Skeletal muscle satellite cell (primary cell): Measurements from ENCODE around the gene UCN.
"Not testable (repeated sequence)": the region's sequence is repeated elsewhere in the genome, so short reads cannot be mapped to it uniquely, and the experiment has no call there.

Experiments
- H3K27me3 ChIP-seq: 2 replicates; pipeline ENCODE4 v1.7.0; 2013; ENCODE audit warnings: low read length; ENCODE audit not compliant: control insufficient read depth, insufficient read depth
- H3K36me3 ChIP-seq: 2 replicates; pipeline ENCODE4 v1.7.0; 2013; ENCODE audit warnings: mild to moderate bottlenecking, control low read depth, low read length; ENCODE audit not compliant: insufficient read depth
- H3K4me1 ChIP-seq: 2 replicates; pipeline ENCODE4 v1.7.0; 2013; ENCODE audit warnings: low read length; ENCODE audit not compliant: control insufficient read depth, insufficient read depth
- H3K4me2 ChIP-seq: 2 replicates; pipeline ENCODE4 v1.7.0; 2013; ENCODE audit warnings: mild to moderate bottlenecking, low read length
- H3K4me3 ChIP-seq: 2 replicates; pipeline ENCODE4 v1.7.0; 2013; ENCODE audit warnings: low read length
- H3K9ac ChIP-seq: 2 replicates; pipeline ENCODE4 v1.7.0; 2013; ENCODE audit warnings: mild to moderate bottlenecking, low read depth, low read length, moderate library complexity
- H3K9me3 ChIP-seq: replicated peaks from 2 replicates; pipeline ENCODE4 v1.7.0; 2013; ENCODE audit warnings: mild to moderate bottlenecking, control low read depth, low read length

UCN gene

DNA sequence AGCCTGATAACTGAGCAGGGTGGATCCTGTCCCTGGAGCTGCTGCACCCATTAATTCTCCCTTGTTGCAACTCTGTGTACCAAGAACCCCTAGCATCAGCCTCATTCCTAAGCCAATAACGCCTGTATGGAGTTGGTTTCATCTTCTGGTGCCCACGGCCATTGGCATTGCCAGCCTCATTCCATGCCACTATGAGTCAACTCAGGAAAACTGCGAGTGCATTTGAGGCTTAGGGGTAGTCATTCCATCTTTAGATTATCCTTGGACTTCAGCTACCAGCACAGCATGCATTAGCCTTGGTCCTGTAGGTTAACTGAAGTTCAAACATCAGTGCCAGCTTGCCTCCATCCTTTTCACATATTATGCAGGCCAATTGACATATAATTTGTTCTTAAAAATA is 27.4 kb downstream of the UCN start:
- Histone ChIP-seq H3K4me3 (no peak overlapping the region), H3K9ac (no peak overlapping the region), H3K9me3 (no peaks in the 10 kb centered on the region), H3K27me3 (peaks cover 38% of the 10 kb centered on the region), H3K4me1 (peaks cover 26% of the 10 kb centered on the region), H3K4me2 (no peak overlapping the region), H3K36me3 (no peaks in the 10 kb centered on the region)

DNA sequence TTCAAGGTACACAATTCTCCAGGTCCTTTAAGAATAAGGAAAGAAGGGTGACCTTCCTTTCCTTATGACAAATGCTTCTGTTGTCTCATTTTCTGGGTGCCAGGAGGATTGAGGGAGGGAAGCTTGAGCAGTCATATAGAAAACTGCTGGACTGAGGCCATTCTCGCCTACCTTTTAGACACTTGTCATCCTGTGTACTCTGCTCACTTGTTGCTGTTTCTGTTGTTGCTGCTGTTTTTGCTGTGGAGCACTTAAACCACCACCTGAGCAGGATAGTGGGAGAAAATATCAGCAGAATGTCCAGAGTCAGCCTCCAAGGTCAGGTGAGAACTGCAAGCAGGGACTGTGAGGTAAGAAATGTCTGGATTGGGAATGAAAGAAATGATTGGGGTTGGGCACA is 30.2 kb downstream of the UCN start:
- Histone ChIP-seq H3K4me2 (no peak overlapping the region), H3K4me3 (no peak overlapping the region), H3K27me3 (peaks cover 26% of the 10 kb centered on the region), H3K4me1 (peaks cover 25% of the 10 kb centered on the region), H3K36me3 (no peaks in the 10 kb centered on the region), H3K9ac (no peak overlapping the region), H3K9me3 (no peaks in the 10 kb centered on the region)

DNA sequence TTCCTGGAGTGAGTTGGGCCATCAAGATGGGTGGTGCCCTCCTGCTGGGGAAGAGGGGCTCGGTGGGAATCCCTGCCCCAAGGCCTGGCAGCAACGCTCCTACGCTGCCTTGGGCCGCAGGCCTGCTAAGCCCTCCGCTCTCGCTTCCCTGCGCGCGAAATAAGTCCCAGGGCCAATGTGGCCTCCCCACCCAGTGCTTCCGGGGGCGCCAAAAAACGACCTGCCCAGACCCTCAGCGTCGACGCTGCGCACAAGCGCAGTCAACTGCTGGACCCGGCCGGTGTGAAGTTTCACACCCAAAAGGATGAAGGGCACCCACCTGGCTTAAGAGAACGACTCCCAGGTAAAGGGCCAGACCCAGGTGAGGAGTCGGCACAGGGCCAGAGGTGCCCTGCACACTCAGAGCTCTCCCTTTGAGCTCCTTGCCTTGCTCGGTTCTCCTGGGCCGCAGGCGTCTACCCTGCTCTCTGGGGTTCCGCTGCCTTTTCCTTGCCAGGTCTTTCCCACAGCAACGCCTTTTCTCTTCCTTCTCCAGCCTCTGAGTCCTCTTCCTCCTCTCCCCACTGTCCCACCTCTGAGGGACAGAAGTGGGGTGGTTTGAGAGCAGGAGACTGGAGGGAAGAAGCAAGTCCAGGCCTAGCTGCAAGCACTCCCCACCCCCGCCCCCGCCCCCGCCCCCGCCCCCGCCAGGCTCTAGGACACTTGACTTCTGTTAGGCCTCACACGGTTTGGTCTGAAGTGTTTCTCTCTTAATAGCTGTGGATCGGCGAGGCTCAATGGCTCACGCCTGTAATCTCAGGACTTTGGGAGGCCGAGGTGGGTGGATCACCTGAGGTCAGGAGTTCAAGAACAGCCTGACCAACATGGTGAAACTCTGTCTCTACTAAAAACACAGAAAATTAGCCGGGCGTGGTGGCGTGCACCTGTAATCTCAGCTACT is 32.8 kb downstream of the UCN start, which contains the start of gene DNAJC5G:
Gene DNAJC5G, plus strand, starts transcription at position 223 of the 940 bp plus-strand sequence. CDS start 1,296 bp downstream, outside the sequence.
- Histone ChIP-seq H3K36me3 (no peaks in the 10 kb centered on the region), H3K9me3 (no peaks in the 10 kb centered on the region), H3K27me3 (peaks cover 27% of the 10 kb centered on the region), H3K4me2 (no peak within 1 kb of the TSS), H3K9ac (no peak within 1 kb of the TSS), H3K4me3 (no peak within 1 kb of the TSS), H3K4me1 (peaks cover 1% of the 10 kb centered on the region)

- not testable (repeated sequence) for H3K4me2 ChIP-seq, H3K9ac ChIP-seq, H3K4me3 ChIP-seq, H3K4me1 ChIP-seq, H3K9me3 ChIP-seq, H3K36me3 ChIP-seq
- peaks cover 41% of the 10 kb centered on the region for H3K27me3 ChIP-seq
Observed at GRCh38 chr2:27272537-27273522, 35.4 kb downstream of the UCN start.

DNA sequence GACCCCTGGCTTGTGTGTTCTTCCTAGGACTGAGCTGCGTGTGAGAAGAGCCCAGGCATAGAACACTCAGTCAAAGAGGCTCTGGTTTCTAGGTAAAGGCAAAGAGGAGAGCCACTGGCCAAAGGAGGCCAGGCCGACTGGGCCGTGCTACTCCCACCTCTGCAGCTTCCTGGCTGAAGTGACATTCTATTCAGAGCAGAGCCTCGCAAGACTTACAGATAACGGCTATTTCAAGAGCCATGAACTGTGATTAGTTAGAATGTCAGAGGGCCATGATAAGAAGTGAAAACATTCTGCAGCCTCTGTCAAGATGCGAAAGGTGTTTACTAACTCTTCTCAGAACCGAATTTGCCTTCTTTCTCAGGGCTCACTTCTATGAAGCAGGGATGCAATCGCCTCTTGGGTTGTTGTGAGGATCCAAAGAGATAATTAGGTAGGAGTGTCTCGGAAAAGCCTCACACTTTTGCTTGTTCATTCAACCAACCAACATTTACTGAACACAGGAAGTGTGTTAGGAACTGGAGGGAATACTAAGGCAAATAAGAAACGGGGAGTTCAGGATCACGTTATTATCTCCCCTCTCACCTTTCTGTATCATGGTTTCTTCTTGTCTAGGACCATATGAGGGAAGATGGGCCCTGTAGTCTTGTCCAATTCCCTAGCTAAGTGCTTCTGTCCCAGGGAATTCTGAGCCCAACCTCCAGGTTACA is 36.5 kb downstream of the UCN start:
- H3K4me3 ChIP-seq = no peak overlapping the region
- H3K4me2 ChIP-seq = no peak overlapping the region
- peaks cover 44% of the 10 kb centered on the region for H3K27me3 ChIP-seq
- H3K4me1 ChIP-seq = no peaks in the 10 kb centered on the region
- no peaks in the 10 kb centered on the region for H3K9me3 ChIP-seq
- H3K9ac ChIP-seq = no peak overlapping the region
- H3K36me3 ChIP-seq = no peaks in the 10 kb centered on the region

DNA sequence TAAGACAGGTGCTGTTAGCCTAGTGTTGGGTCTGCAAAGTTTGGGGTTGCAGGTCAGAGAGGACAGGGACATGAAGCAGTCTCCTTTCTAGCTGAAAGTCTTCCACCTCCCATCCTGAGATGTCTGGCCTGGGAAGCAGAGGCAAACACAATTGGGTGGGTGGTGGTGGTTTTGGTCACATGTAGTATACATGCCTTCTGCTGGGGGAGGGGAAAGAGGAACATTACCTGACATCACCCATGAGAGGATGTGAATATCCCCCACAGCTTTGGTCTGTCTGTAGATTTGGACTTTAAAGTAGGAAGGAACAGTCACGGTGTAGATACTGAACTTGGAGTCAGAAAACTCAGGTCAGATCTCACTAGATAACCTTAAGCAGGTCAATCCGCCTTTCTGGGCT is 37.6 kb downstream of the UCN start:
- Histone ChIP-seq H3K4me3 (no peak overlapping the region), H3K4me1 (no peaks in the 10 kb centered on the region), H3K4me2 (no peak overlapping the region), H3K27me3 (peaks cover 46% of the 10 kb centered on the region), H3K36me3 (no peaks in the 10 kb centered on the region), H3K9me3 (no peaks in the 10 kb centered on the region), H3K9ac (no peak overlapping the region)

DNA sequence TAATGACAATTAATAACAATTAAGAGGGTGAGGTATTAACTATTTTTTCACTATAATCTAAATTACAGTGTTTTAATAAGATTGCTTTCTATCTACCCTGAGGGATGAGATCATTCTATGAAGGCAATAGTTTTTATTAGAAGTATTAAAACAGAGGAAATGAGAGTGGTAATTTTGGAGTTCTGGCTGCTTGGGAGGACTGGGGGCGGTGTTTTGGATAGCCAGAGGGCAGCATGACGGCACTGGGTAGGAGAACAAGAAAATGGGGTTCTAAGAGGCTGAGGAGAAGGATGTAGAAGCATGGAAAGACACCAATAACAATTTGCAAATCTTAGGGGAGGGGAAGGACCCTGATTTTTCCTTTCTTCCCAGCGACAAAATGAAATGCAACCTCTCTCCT is 38.1 kb downstream of the UCN start:
- peaks cover 49% of the 10 kb centered on the region for H3K27me3 ChIP-seq
- H3K4me3 ChIP-seq = no peak overlapping the region
- H3K9me3 ChIP-seq = no peaks in the 10 kb centered on the region
- peaks cover under 1% of the 10 kb centered on the region for H3K4me1 ChIP-seq
- no peaks in the 10 kb centered on the region for H3K36me3 ChIP-seq
- no peak overlapping the region for H3K4me2 ChIP-seq
- no peak overlapping the region for H3K9ac ChIP-seq

GRCh38 chr2:27268296-27268695 is 39.9 kb downstream of the UCN start:
- not testable (repeated sequence) for H3K36me3 ChIP-seq, H3K4me3 ChIP-seq, H3K9me3 ChIP-seq, H3K4me2 ChIP-seq, H3K9ac ChIP-seq
- Histone ChIP-seq H3K27me3 (peaks cover 67% of the 10 kb centered on the region), H3K4me1 (peaks cover 17% of the 10 kb centered on the region)

DNA sequence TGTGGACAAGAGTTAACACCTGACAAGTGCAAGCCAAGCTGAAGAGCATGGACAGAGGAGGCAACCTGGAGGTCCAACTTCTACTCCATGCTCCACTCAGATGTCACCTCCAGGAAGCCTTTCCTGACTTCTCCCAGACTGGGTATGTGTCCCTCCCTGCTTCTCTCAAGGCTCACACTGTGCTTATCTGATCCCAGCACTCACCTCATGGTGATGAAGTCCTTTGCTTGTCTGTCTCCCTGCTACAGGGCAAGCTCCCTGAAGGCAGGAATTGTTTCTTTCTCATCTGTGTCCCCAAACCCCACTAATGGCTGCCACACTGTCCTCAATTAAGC is 42.7 kb downstream of the UCN start:
- H3K9ac ChIP-seq = no peak overlapping the region
- H3K36me3 ChIP-seq = no peaks in the 10 kb centered on the region
- peaks cover 85% of the 10 kb centered on the region for H3K27me3 ChIP-seq
- no peak overlapping the region for H3K4me2 ChIP-seq
- peaks cover 29% of the 10 kb centered on the region for H3K4me1 ChIP-seq
- no peaks in the 10 kb centered on the region for H3K9me3 ChIP-seq
- H3K4me3 ChIP-seq = no peak overlapping the region

- Histone ChIP-seq H3K9me3 (no peaks in the 10 kb centered on the region), H3K27me3 (peaks cover 86% of the 10 kb centered on the region), H3K36me3 (no peaks in the 10 kb centered on the region), H3K4me1 (peaks cover 29% of the 10 kb centered on the region), H3K4me2 (peak overlapping the region; percentile 88), H3K9ac (no peak overlapping the region), H3K4me3 (peak overlapping the region; percentile 62)
Observed at GRCh38 chr2:27264753-27265535, 43.3 kb downstream of the UCN start.
